NB4 (cell line): ENCODE results near the gene KBTBD3.

ENCODE experiments used
- MYC ChIP-seq: IDR thresholded peaks from 2 replicates; pipeline ENCODE4 v1.6.1; 2011; ENCODE audit warnings: low read depth, low read length
- POLR2A ChIP-seq: IDR thresholded peaks from 2 replicates; pipeline ENCODE4 v1.6.1; 2011; ENCODE audit warnings: mild to moderate bottlenecking; ENCODE audit not compliant: insufficient read length; ENCODE audit errors: extremely low read depth
- TF ChIP-seq, protein P1 (sequence below): IDR thresholded peaks from one replicate; pipeline ENCODE4 v1.5.1; 2012; ENCODE audit warnings: low read depth, low read length
- TF ChIP-seq, protein P2 (sequence below): IDR thresholded peaks from 2 replicates; pipeline ENCODE4 v1.6.1; 2011; ENCODE audit warnings: low read depth, low read length

DNA sequence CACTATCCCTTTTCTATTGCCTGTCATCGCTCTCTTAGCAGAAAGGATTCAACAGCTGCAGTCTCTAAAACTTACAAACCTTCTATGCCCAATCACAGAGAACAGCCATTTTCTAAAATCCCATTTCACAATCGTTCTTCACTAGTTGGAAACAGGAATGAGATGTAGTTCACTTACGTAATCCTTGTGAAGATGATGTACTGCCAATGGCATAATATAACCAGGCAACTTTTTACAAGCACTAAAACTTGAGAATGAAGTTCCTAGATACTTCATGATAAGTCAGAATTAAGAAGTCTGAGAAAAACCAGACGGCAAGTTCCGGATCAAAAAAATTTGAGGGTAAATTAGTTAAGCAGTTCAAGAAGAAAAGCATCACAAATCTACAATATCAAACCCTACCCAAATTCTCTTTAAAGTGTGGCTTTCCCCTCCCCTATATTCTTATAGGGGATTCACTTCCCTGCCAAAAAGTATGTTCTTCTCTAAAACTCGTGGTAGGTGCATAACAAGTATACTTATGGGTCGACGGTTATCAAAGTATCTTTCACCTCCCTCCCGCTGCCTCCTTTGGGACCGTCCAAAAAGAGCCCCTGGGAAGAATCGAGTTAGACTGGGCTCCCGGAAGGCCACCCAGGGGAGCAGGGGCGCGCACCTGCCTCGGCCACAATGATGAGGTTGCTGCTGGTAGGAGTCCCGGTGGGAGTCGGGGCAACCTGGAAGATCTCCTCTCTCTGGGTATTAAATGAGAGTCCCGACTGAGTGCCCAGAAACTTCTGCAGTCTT, 55.8 kb downstream of the KBTBD3 start:
- TF ChIP-seq POLR2A (no peak), MYC (peak; percentile 6; the same call in 1 of the 2 replicates)
- TF ChIP-seq, protein P1, sequence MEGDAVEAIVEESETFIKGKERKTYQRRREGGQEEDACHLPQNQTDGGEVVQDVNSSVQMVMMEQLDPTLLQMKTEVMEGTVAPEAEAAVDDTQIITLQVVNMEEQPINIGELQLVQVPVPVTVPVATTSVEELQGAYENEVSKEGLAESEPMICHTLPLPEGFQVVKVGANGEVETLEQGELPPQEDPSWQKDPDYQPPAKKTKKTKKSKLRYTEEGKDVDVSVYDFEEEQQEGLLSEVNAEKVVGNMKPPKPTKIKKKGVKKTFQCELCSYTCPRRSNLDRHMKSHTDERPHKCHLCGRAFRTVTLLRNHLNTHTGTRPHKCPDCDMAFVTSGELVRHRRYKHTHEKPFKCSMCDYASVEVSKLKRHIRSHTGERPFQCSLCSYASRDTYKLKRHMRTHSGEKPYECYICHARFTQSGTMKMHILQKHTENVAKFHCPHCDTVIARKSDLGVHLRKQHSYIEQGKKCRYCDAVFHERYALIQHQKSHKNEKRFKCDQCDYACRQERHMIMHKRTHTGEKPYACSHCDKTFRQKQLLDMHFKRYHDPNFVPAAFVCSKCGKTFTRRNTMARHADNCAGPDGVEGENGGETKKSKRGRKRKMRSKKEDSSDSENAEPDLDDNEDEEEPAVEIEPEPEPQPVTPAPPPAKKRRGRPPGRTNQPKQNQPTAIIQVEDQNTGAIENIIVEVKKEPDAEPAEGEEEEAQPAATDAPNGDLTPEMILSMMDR: no peak
- TF ChIP-seq, protein P2, sequence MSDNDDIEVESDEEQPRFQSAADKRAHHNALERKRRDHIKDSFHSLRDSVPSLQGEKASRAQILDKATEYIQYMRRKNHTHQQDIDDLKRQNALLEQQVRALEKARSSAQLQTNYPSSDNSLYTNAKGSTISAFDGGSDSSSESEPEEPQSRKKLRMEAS: no peak; the same call in 1 of the 2 replicates
